SK-N-SH treated with all-trans-retinoic acid at 6 μM for 48 hours (cell line): ENCODE results near the gene RGN.
"Not testable (repeated sequence)": the region's sequence is repeated elsewhere in the genome, so short reads cannot be mapped to it uniquely, and the experiment has no call there.

Source experiments
- ARNTL ChIP-seq: fragments of 450-650 bp; formaldehyde crosslinking; IDR thresholded peaks from 2 replicates; pipeline ENCODE4 v1.5.0; 2020; ENCODE audit warnings: low read depth, mild to moderate bottlenecking, moderate library complexity, borderline replicate concordance
- CREB5 ChIP-seq: fragments of 250-450 bp; sonication (Bioruptor Pico); IDR thresholded peaks from 2 replicates; pipeline ENCODE4 v1.5.1; 2020; ENCODE audit warnings: low read depth, mild to moderate bottlenecking, moderate library complexity
- ISL1 ChIP-seq: fragments of 250-450 bp; sonication (Bioruptor Pico); IDR thresholded peaks from 2 replicates; pipeline ENCODE4 v2.1.2; 2022; ENCODE audit warnings: mild to moderate bottlenecking, moderate library complexity
- PATZ1 ChIP-seq: fragments of 250-450 bp; sonication (Bioruptor Pico); IDR thresholded peaks from 2 replicates; pipeline ENCODE4 v1.8.0; 2020; ENCODE audit warnings: mild to moderate bottlenecking, moderate library complexity, borderline replicate concordance
- PPARA ChIP-seq: fragments of 250-450 bp; sonication (Bioruptor Pico); IDR thresholded peaks from 2 replicates; pipeline ENCODE4 v1.5.0; 2020; ENCODE audit warnings: mild to moderate bottlenecking, borderline replicate concordance
- ZNF565 ChIP-seq: fragments of 450-650 bp; formaldehyde crosslinking; conservative IDR thresholded peaks from 2 replicates; pipeline ENCODE4 v1.5.0; 2020; ENCODE audit warnings: low read depth, mild to moderate bottlenecking, moderate library complexity

- not testable (repeated sequence) for TF ChIP-seq PATZ1; ZNF565; PPARA; CREB5 (CRISPR knock-in tag); ISL1 (CRISPR knock-in tag); ARNTL (CRISPR knock-in tag)
Observed at GRCh38 chrX:47116551-47117110, 38.4 kb downstream of the RGN start.
